HG02763 (cell line): ENCODE results near the gene FNTB.
"Not testable (repeated sequence)": the region's sequence is repeated elsewhere in the genome, so short reads cannot be mapped to it uniquely, and the experiment has no call there.

ENCODE experiments used
- ATAC-seq: cut with Tn5 transposase; IDR thresholded peaks from one replicate; pipeline ENCODE4 v1.9.1; 2021; ENCODE audit warnings: mild to moderate bottlenecking, moderate library complexity; ENCODE audit not compliant: unreplicated experiment

Gene FNTB

GRCh38 chr14:65011538-65011937, 24.8 kb downstream of the FNTB start:
- ATAC-seq: no peak

- no peak for ATAC-seq
Measured at GRCh38 chr14:65012353-65012752, 25.7 kb downstream of the FNTB start.

- ATAC-seq: no peak
Measured at GRCh38 chr14:65015391-65015790, 28.7 kb downstream of the FNTB start.

GRCh38 chr14:65016471-65016870, 29.8 kb downstream of the FNTB start:
- ATAC-seq: no peak

DNA sequence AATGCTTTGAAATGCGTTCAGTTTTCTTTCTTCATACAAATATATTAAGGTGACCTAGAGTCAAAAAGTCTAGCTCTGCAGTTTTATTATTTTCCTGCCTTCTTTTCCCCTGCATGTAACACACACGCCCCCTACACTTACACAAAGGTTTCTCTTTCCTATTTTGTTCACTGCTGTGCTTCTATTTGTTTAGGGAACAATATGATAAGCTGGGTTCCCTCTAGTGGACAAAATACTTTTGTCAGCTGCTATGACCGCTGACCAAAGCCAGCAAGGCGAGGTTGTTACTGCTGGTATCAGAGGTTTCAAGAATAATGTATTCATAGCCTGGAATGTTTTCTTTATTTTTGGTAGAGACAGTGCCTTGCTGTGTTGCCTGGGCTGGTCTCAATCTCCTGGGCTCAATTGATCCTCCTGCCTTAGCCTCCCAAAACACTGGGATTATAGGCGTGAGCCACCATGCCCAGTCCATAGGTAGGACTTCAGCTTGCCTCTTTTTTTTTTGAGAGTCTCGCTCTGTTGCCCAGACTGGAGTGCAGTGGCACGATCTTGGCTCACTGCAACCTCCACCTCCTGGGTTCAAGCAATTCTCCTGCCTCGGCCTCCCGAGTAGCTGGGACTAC, 33.4 kb downstream of the FNTB start:
- no peak for ATAC-seq

DNA sequence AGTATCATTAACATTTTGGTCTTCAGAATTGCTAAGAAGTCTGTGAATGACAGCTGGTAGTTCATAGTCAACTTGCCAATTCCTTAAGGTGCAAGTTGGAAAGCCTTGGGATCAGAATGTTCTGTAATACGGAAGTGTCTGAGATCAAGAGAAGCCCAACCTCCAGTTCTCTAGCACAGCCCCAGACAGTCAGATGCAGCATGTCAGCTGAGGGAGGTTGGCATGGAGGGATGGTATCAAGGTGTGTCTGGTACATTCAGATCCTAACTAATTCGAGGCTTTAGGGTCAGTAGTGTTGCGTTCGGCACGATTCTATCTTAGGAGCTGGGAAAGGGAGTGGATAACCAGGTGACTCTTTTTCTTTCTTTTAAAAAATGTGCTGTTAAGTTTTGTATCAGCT, 38.3 kb downstream of the FNTB start:
- ATAC-seq: no peak

GRCh38 chr14:65025818-65026217, 39.1 kb downstream of the FNTB start:
- ATAC-seq: no peak

DNA sequence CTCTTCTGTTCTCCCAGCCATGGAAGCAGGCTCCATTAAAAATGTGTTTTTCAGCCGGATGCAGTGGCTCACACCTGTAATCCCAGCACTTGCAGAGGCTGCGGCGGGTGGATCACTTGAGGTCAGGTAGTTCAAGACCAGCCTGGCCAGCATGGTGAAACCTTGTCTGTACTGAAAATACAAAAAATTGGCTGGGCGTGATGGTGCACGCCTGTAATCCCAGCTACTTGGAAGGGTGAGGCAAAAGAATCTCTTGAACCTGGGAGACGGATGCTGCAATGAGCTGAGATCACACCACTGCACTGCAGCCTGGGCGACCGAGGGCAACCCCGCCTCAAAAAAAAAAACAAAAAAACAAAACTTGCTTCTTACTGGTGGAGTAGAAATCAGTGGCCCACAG, 39.8 kb downstream of the FNTB start:
- no peak for ATAC-seq

DNA sequence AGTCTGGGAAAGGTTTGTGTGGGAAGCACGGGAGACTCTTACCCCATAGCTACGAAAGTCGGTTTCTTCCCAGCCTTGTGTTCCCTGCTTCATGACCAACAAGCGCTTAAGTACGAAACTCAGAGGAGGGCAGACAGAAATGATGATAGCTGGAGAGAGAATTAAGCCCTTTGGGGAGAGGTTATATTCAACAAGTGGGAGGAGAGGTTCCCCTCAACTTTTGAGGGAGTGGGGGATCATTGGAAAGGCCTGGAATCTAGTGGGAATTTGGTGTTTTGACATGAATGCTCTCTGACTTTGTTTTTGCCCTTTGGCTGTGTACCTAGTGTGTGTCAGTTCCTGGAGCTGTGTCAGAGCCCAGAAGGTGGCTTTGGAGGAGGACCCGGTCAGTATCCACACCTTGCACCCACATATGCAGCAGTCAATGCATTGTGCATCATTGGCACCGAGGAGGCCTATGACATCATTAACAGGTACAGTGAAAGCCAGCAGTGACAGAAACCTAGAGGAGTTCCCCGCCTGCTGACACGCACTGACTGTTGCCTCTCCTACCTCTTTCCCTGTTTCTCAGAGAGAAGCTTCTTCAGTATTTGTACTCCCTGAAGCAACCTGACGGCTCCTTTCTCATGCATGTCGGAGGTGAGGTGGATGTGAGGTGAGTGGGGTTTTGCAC, 40.6 kb downstream of the FNTB start:
- ATAC-seq: no peak

DNA sequence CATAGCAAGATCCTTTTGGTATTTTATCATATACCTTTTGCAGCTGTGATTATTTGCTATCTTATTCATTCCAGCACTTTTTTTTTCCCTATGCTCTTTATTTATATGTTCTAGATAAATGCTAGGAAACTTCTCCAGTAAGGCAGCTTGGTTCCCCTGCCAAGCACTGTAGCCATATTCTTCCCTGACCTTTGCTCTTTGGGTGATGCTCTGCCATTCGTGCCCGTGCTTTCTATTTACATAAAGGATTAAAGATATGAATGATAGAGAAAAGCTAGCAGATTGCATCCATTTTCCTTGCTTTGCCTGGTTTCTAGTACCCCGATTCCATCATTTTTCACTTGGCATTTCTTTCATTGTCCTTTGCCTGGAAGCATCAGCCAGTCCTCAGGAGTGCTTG, 42.2 kb downstream of the FNTB start:
- ATAC-seq: no peak

GRCh38 chr14:65031321-65031720, 44.6 kb downstream of the FNTB start:
- not testable (repeated sequence) for ATAC-seq

DNA sequence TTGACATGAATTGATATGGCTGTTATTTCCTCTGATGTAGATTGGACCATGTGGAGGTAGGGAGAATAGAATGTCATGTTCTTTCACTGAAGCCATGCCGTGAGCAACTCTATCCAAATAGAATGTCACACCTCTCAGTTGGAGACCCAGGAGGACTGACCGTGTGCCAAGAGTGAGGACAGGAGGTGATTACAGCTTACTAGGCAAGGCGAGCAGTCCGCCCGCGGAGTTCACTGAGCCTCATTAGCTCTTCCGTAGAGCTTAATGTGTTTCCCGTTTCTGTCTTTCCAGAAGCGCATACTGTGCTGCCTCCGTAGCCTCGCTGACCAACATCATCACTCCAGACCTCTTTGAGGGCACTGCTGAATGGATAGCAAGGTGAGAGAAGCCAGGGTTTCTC, 45.6 kb downstream of the FNTB start:
- no peak for ATAC-seq

DNA sequence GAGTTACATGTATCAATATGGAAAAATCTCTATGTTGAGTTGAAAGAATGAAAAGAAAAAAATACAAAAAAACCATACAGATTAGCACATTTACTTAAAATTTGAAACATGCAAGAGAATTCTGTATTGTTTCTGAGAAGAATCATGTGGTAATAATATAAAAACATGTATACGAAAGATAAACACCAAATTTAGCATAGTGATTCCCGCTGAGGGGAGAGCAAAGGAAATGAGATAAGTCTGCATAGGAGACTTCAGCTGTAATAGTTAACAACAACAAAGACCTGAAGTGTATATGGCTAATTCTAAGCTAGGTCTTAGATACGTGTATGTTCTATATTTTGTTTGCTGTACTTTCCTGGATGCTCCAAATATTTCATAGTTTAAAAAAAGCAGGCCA, 46.5 kb downstream of the FNTB start:
- no peak for ATAC-seq

DNA sequence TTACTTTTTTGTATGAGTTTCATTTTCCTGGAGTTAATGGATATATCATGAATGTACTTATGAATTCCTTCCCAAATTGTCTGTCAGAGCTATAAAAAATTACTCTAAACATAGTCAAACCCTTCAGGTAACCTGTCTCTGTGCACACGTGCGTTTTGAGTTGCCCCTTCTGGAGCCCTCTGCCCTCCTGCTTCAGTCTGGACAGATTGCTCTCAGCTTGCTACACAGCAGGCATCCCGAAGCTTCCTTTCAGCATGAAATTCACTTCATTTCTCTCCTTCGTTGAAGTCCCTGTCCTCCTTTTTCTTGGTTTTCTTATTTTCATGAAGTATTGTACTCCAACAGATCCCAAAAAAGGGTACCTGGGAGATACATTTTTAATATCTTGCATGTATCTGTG, 47.3 kb downstream of the FNTB start:
- ATAC-seq: no peak

DNA sequence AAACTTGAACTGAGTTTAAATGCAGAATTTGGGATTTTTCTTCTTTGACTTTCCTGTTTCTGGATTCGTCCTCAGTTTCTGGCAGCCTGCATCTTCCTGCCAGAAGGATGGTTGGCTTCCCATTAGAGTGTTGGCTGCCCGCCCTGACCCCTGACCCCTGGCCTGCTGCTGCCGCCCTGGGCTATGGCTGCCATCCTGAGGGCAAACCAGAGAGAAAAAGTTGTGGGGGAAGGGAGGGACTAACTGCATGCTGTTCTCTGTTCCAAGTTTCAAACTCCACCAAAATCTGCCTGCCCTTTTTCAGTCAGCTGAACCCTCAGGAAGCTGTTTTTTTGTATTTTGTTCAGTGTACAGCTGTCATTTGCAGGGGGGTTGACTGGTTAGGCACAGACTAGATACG, 48.4 kb downstream of the FNTB start:
- no peak for ATAC-seq

- ATAC-seq: no peak
Measured at GRCh38 chr14:65038966-65039365, 52.3 kb downstream of the FNTB start.

- no peak for ATAC-seq
Measured at GRCh38 chr14:65040666-65041433, 54.2 kb downstream of the FNTB start.

DNA sequence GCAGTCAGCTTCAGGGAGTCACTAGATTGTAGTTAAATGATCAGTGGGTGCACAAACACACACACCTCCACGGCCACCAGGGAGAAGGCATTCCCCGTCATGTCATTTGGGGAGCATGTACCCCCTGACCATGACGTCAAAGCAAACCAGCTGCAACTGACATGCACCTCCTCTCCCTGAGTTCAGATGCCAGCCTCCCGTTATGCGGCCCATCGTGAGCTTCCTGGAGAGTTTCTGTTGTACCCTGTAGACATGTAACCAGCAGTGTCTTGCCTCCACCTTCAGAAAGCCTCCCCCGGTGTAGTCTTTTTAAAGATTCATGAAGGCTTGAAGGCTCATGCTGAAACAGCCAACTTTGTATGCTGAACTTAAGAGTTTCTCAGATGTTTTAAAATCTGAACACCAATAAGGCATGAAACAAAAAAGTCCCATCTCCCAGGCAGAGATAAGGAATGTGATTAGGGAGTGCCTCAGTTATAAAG, 54.8 kb downstream of the FNTB start:
- no peak for ATAC-seq

DNA sequence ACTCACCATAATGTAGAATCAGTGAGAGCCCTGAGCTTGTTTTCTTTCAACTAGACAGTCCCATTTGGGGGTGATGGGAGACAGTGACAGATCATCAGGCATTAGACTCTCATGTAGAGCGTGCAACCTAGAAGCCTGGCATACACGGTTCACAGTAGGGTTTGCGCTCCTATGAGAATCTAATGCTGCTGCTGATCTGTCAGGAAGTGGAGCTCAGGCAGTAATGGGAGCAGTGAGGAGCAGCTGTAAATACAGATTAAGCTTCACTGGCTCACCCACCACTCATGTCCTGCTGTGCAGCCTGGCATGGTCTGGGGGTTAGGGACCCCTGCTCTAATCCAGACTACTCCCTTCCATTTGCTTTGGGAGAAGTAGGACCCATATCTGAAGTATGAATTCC, 55.6 kb downstream of the FNTB start:
- no peak for ATAC-seq

DNA sequence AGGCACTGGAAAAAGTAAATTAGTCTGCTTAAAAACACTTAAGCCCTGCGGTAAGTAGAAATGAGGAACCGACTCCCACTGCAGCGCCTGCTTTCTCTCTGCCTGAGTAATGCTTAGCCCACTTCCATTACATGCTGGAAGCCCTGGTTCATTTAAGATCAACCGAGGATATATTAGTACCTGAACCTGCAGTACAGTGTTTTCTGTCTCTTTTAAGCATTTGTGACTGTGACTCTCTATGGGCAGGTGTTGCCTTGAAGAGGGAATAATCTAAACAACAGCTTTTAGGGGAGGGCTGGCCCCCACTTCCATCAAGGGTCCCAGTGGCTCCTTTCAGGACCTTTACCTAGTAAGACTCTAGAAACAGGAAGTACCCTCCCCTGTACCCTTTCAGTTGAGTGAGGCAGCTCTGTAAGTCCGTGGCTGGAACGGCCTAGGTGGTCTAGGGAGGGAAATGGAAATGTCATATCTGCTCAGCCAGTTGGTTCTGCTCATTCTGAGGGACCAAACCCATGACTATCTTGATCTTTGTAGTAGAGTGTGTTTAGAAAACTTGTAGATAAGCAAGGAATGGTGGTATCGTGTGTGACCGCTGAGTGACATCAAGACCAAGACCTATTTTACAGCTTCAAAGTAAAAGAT, 56.2 kb downstream of the FNTB start:
- ATAC-seq: peak; percentile 50

DNA sequence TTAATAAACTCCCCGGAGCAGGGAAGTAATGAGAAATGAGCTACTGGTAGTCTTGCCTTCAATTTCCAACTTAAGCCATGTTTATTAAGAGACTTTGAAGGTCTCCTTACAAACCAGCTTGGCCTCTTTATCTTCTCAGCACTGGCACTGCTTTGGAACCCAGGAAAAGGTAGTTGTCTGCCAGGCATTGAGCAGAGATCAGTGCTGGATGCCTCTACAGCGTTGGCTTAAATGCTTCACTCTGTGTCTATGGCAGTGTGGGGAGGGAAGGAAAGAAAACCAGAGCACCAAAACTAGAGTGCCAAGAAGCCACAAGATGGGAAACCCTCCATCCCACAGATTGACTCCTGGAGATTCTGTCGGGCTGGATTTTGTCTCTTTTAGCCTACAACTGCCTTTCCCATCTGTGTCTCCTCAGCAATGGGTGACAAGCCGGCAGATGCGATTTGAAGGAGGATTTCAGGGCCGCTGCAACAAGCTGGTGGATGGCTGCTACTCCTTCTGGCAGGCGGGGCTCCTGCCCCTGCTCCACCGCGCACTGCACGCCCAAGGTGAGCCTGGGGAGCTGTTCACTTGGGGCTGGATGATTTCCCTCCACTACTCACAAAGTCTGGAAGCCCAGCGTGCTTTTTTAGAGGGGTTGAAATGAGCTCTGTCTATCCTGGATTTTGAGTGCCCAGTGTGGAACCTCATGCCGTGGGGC, 57.3 kb downstream of the FNTB start:
- no peak for ATAC-seq
